GM23248 (cell line): ENCODE measurements around the gene PDIA5.

Experiments
- EZH2 ChIP-seq: fragments of 200-600 bp; sonication (generic); IDR thresholded peaks from 2 replicates; pipeline ENCODE4 v1.6.1; 2018; ENCODE audit warnings: antibody characterized with exemption, mild to moderate bottlenecking; ENCODE audit not compliant: insufficient read depth, poor library complexity, severe bottlenecking
- EZH2phosphoT487 ChIP-seq: fragments of 200-600 bp; sonication (generic); IDR thresholded peaks from 2 replicates; pipeline ENCODE4 v1.6.1; 2018; ENCODE audit warnings: antibody characterized with exemption, moderate library complexity, mild to moderate bottlenecking, low read depth; ENCODE audit not compliant: insufficient read depth

GRCh38 chr3:123110976-123111615 lies 44.3 kb downstream of the PDIA5 start:
- TF ChIP-seq EZH2 (no peak), EZH2phosphoT487 (no peak)
